ENCODE results near the gene COQ4.
"Not testable (repeated sequence)": the region's sequence is repeated elsewhere in the genome, so short reads cannot be mapped to it uniquely, and the experiment has no call there.

COQ4 gene

DNA sequence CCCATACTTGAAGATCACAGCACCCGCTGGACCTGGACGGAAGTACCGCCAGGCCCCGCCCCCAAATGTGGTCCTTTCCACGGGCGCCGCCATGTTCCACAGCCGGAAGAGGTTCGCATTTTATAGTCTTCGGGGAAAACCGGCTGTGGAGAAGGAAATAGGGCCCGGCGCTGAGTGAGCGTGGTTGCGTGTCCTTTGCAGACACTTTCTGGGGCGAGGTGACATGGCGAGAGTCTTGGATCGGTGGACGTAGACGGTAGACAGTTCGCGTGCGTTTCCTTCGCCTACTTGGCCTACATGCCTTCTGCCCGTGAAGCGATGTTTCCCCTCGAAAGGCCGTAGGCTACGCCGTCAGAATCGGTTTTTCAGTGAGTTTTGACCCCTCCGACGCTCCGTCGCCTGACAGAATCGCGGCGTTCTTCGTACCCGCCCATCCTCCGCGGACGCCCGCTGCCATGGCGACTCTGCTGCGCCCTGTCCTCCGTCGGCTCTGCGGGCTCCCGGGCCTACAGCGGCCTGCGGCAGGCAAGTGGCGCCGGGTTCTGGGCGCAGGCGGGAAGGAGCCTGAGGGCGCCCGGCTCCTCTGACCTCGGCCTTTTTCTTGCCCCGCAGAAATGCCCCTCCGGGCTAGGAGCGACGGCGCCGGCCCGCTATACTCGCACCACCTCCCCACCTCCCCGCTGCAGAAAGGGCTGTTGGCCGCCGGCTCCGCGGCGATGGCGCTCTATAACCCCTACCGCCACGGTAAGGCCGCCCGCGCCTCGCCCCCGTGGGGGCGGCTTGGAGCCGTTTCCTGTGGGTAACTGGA, at the start of gene COQ4, which contains the start of gene TRUB2:
TSS of gene COQ4 (plus strand) at position 436 of the 808 bp plus-strand sequence. CDS start at position 456, 20 bp downstream.
TSS of gene TRUB2 (minus strand) at position 44 of the 808 bp plus-strand sequence. CDS start at position 5, 39 bp downstream.
- Histone ChIP-seq H3K4me1 (ENCODE audit: control insufficient read depth, insufficient read depth, low read length) (peaks cover 14% of the 10 kb centered on the region), H3K9ac (ENCODE audit: low read length) (peak within 1 kb of the TSS; percentile 81), H3K27me3 (ENCODE audit: control insufficient read depth, insufficient read depth, low read length) (no peaks in the 10 kb centered on the region), H3K36me3 (ENCODE audit: control insufficient read depth, insufficient read depth, low read length) (peaks cover 6% of the 10 kb centered on the region), H3K4me3 (ENCODE audit: low read length) (peak within 1 kb of the TSS; percentile 93), H3K9me3 (ENCODE audit: control insufficient read depth, low read length) (no peaks in the 10 kb centered on the region)

GRCh38 chr9:128274245-128274644, 48.4 kb upstream of the COQ4 start:
- Histone ChIP-seq H3K4me1 (ENCODE audit: control insufficient read depth, insufficient read depth, low read length) (peaks cover 18% of the 10 kb centered on the region), H3K9me3 (ENCODE audit: control insufficient read depth, low read length) (no peaks in the 10 kb centered on the region), H3K9ac (ENCODE audit: low read length) (no peak overlapping the region), H3K36me3 (ENCODE audit: control insufficient read depth, insufficient read depth, low read length) (no peaks in the 10 kb centered on the region), H3K27me3 (ENCODE audit: control insufficient read depth, insufficient read depth, low read length) (no peaks in the 10 kb centered on the region), H3K4me3 (ENCODE audit: low read length) (peak overlapping the region; percentile 93)

GRCh38 chr9:128275198-128276007, 47.2 kb upstream of the COQ4 start, which contains the start of gene GOLGA2:
Gene GOLGA2, minus strand, starts transcription at chr9:128276007. Its CDS starts 31 bp downstream, at chr9:128275976.
- Histone ChIP-seq H3K9me3 (ENCODE audit: control insufficient read depth, low read length) (no peaks in the 10 kb centered on the region), H3K36me3 (ENCODE audit: control insufficient read depth, insufficient read depth, low read length) (no peaks in the 10 kb centered on the region), H3K9ac (ENCODE audit: low read length) (peak within 1 kb of the TSS; percentile 94), H3K4me3 (ENCODE audit: low read length) (peak within 1 kb of the TSS; percentile 93), H3K4me1 (ENCODE audit: control insufficient read depth, insufficient read depth, low read length) (peaks cover 19% of the 10 kb centered on the region), H3K27me3 (ENCODE audit: control insufficient read depth, insufficient read depth, low read length) (no peaks in the 10 kb centered on the region)

DNA sequence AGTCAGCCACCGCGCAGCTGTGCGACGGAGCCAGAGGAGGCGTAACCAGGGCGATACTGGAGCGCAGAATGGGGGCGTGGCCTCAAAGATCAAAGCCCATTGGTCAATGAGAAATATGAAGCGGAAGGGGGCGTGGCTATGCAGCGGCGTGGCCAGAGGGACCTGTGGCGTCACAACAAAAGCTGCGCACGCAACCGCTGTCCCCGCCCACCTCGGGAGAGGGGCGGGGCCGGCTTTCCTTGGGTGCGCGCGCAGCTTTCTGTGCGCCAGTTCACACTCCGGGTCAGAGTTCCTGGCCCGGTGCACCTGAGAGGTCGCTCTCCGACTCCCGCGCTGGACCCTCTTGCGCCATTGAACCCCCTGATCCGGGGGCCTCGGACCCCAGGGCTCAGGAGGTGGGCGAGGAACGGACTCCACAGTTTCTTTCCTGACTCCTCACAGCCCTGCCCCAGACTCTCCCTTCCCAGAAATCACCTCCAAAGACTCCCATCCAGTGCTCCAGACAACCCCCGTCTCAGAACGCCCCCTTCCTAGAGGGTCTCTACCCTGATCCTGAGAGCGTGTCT, 46.5 kb upstream of the COQ4 start, which contains the start of gene SWI5:
TSS of gene SWI5 (plus strand) at position 269 of the 566 bp plus-strand sequence.
- Histone ChIP-seq H3K36me3 (ENCODE audit: control insufficient read depth, insufficient read depth, low read length) (no peaks in the 10 kb centered on the region), H3K9me3 (ENCODE audit: control insufficient read depth, low read length) (no peaks in the 10 kb centered on the region), H3K9ac (ENCODE audit: low read length) (peak within 1 kb of the TSS; percentile 94), H3K4me1 (ENCODE audit: control insufficient read depth, insufficient read depth, low read length) (peaks cover 19% of the 10 kb centered on the region), H3K27me3 (ENCODE audit: control insufficient read depth, insufficient read depth, low read length) (no peaks in the 10 kb centered on the region), H3K4me3 (ENCODE audit: low read length) (peak within 1 kb of the TSS; percentile 93)

GRCh38 chr9:128276574-128277270, 45.9 kb upstream of the COQ4 start:
- no peaks in the 10 kb centered on the region for H3K27me3 ChIP-seq (ENCODE audit: control insufficient read depth, insufficient read depth, low read length)
- H3K4me1 ChIP-seq (ENCODE audit: control insufficient read depth, insufficient read depth, low read length) = peaks cover 19% of the 10 kb centered on the region
- H3K36me3 ChIP-seq (ENCODE audit: control insufficient read depth, insufficient read depth, low read length) = no peaks in the 10 kb centered on the region
- H3K9ac ChIP-seq (ENCODE audit: low read length) = peak overlapping the region; percentile 92
- H3K9me3 ChIP-seq (ENCODE audit: control insufficient read depth, low read length) = no peaks in the 10 kb centered on the region
- H3K4me3 ChIP-seq (ENCODE audit: low read length) = peak overlapping the region; percentile 74

DNA sequence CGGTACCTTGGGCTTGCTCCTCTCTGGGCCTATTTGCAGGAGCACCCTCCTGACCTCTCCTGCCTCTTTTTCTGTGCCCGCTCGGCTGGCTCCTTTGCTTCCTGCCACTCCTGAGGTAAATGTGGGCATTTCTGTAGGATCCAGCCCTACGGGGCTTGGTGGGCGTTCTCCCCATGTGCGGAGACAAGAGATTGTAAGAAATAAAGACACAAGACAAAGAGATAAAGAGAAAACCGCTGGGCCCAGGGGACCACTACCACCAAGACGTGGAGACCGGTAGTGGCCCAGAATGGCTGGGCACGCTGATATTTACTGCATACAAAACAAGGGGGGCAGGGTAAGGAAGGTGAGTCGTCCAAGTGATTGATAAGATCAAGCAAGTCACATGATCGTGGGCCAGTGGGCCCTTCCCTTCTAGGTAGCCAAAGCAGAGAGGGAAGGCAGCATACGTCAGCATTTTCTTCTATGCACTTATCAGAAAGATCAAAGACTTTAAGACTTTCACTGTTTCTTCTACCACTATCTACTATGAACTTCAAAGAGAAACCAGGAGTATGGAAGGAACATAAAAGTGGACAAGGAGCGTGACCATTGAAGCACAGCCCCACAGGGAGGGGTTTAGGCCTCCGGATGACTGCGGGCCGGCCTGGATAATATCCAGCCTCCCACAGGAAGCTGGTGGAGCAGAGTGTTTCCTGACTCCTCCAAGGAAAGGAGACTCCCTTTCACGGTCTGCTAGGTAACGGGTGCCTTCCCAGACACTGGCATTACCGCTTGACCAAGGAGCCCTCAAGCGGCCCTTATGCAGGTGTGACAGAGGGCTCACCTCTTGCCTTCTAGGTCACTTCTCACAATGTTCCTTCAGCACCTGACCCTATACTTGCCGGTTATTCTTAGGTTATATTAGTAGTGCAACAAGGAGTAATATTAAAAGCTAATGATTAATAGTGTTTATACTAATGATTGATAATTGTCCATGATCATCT, 43.3 kb upstream of the COQ4 start:
- not testable (repeated sequence) for H3K9ac ChIP-seq (ENCODE audit: low read length); H3K4me3 ChIP-seq (ENCODE audit: low read length); H3K27me3 ChIP-seq (ENCODE audit: control insufficient read depth, insufficient read depth, low read length); H3K9me3 ChIP-seq (ENCODE audit: control insufficient read depth, low read length); H3K36me3 ChIP-seq (ENCODE audit: control insufficient read depth, insufficient read depth, low read length)
- H3K4me1 ChIP-seq (ENCODE audit: control insufficient read depth, insufficient read depth, low read length) = peaks cover 12% of the 10 kb centered on the region

- Histone ChIP-seq H3K9ac (ENCODE audit: low read length) (no peak overlapping the region), H3K9me3 (ENCODE audit: control insufficient read depth, low read length) (no peaks in the 10 kb centered on the region), H3K4me1 (ENCODE audit: control insufficient read depth, insufficient read depth, low read length) (peaks cover 12% of the 10 kb centered on the region), H3K4me3 (ENCODE audit: low read length) (no peak overlapping the region), H3K36me3 (ENCODE audit: control insufficient read depth, insufficient read depth, low read length) (no peaks in the 10 kb centered on the region), H3K27me3 (ENCODE audit: control insufficient read depth, insufficient read depth, low read length) (no peaks in the 10 kb centered on the region)
Observed at GRCh38 chr9:128280084-128280622, 42.5 kb upstream of the COQ4 start.

- Histone ChIP-seq H3K27me3 (ENCODE audit: control insufficient read depth, insufficient read depth, low read length) (no peaks in the 10 kb centered on the region), H3K9ac (ENCODE audit: low read length) (no peak overlapping the region), H3K4me1 (ENCODE audit: control insufficient read depth, insufficient read depth, low read length) (peaks cover 3% of the 10 kb centered on the region), H3K9me3 (ENCODE audit: control insufficient read depth, low read length) (no peaks in the 10 kb centered on the region), H3K36me3 (ENCODE audit: control insufficient read depth, insufficient read depth, low read length) (peaks cover 10% of the 10 kb centered on the region), H3K4me3 (ENCODE audit: low read length) (no peak overlapping the region)
Observed at GRCh38 chr9:128282500-128282899, 40.1 kb upstream of the COQ4 start.

- H3K36me3 ChIP-seq (ENCODE audit: control insufficient read depth, insufficient read depth, low read length) = peaks cover 10% of the 10 kb centered on the region
- no peak overlapping the region for H3K9ac ChIP-seq (ENCODE audit: low read length)
- no peaks in the 10 kb centered on the region for H3K27me3 ChIP-seq (ENCODE audit: control insufficient read depth, insufficient read depth, low read length)
- no peaks in the 10 kb centered on the region for H3K9me3 ChIP-seq (ENCODE audit: control insufficient read depth, low read length)
- no peaks in the 10 kb centered on the region for H3K4me1 ChIP-seq (ENCODE audit: control insufficient read depth, insufficient read depth, low read length)
- H3K4me3 ChIP-seq (ENCODE audit: low read length) = no peak overlapping the region
Observed at GRCh38 chr9:128285033-128285784, 37.4 kb upstream of the COQ4 start.

DNA sequence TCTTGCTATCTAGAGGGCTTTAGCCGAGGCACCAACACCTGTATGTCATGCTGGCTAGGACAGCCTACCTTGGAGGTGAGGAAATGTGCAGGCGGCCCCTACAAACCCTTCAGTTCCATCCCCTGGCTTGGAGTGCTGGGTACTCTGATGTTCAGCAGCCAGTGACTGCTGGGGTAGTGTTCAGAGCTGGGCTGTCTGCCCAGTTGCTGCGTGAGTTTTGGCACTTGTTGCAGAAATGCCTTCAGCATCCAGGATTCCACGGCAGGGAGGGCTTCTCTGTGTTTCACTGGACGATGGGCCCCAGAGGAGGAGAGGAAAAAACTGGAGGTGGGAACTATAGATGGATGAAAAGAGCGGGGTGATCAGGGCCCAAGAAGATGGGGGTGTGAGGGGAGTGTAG, 36.2 kb upstream of the COQ4 start:
- Histone ChIP-seq H3K9ac (ENCODE audit: low read length) (no peak overlapping the region), H3K36me3 (ENCODE audit: control insufficient read depth, insufficient read depth, low read length) (peaks cover 10% of the 10 kb centered on the region), H3K9me3 (ENCODE audit: control insufficient read depth, low read length) (no peaks in the 10 kb centered on the region), H3K27me3 (ENCODE audit: control insufficient read depth, insufficient read depth, low read length) (no peaks in the 10 kb centered on the region), H3K4me3 (ENCODE audit: low read length) (no peak overlapping the region), H3K4me1 (ENCODE audit: control insufficient read depth, insufficient read depth, low read length) (no peaks in the 10 kb centered on the region)

Measured in mucosa of stomach (tissue), 1 donor.